HL-60 (cell line): Measurements from ENCODE around the gene OBSL1.

Experiments used
- POLR2AphosphoS5 ChIP-seq: IDR thresholded peaks from 2 replicates; pipeline ENCODE4 v1.6.1; 2012; ENCODE audit warnings: low read depth
- SPI1 ChIP-seq: IDR thresholded peaks from 2 replicates; pipeline ENCODE4 v1.6.1; 2012; ENCODE audit warnings: low read depth, mild to moderate bottlenecking, borderline replicate concordance

DNA sequence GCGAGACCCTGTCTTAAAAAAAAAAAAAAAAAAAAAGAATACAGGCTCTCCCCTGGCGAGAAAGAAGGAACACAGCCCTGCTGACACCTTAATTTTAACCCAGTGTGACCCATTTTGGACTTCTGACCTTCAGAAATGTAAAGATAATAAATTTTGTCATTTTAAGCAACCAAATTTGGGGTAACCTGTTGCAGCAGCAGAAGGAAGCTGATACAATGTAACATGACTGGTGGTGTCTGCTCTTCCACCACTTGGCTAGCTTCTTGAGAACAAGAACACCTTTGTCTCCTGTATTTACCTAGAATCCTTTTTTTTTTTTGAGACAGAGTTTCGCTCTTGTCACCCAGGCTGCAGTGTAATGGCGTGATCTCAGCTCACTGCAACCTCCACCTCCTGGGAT is 19.8 kb upstream of the OBSL1 start:
- TF ChIP-seq SPI1 (no peak), POLR2AphosphoS5 (no peak)
